Measurements from ENCODE around the gene TRIO.
A peak's percentile ranks its signal among the peaks of the same experiment; 100 is the strongest.

Gene TRIO

DNA sequence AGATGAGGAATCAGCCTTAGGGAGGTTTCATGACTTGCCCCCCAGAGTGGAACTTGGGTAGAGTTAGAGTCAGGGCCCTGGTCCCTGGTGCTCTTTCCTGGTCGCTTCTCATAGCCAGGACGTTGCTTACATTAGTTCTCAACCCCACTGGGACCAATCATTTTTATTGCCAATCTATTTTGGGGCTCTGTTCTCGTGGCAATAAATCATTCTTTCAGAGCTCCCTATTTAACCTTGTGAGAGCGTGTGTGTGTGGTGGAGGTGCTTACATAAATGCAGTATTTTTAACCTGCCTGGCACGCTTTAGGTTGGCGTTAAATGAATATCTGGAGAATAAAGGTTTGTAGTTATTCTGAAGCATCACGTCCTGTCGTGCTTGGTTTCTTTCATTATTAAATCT, 4.1 kb downstream of the TRIO start:
- DNase-seq (ENCODE audit: low spot score), result no peak

DNA sequence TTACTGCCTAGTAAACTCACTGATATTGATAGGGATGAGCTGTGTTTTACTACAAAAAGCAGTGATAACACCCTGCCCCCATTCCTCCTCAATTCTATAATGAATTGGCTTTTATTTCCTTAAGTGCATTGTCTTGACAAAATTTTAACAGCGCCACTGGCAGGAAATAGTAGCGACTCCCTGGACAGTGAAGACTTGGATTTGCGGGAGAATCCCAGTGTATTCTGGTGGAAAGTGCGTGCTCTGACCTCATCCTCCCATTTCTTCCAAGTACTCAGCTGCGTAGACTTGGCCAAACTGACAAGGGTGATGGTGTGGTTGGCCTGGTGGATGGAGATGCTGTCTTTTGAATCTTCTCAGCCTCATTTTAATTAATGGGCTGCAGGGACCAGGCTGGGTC, 5.3 kb downstream of the TRIO start:
- no peak for DNase-seq (ENCODE audit: low spot score)

DNA sequence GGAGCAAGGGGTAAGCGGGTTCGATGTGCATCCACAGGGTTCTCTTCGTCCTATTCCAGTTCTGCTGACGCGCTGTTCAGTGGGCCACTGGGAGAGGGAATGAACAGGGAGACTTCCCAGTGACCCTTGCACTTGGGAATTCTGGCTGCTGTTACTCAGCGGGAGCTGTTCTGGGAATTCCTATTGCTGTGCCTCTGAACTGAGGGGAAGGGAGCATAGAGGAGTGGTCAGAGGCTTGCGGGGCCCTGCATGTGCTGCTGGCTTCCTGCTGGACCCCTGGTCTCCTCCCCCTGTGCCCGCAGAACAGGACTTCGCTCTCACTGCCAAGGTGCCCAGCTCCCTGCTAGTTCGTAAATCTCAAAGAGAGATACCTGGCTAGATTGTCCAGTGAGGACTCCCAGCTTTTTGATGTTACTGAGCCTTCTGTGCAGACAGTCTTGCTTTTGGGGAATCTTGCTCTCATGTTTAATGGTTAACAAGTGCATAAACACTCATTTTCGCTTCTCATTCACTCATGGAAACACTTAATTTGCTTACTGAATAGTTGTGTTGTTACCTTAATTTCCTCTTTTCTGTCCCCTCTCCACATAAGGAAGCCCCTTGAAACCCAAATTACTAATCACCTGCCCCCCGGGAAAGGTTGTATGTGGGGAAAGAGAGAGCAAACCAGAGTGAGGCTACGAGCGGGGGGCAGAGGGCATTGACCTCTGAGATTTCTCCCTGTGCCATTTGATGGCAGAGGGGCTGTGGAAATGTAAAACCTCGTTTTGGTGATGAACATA, 5.9 kb downstream of the TRIO start:
- no peak for DNase-seq (ENCODE audit: low spot score)

DNA sequence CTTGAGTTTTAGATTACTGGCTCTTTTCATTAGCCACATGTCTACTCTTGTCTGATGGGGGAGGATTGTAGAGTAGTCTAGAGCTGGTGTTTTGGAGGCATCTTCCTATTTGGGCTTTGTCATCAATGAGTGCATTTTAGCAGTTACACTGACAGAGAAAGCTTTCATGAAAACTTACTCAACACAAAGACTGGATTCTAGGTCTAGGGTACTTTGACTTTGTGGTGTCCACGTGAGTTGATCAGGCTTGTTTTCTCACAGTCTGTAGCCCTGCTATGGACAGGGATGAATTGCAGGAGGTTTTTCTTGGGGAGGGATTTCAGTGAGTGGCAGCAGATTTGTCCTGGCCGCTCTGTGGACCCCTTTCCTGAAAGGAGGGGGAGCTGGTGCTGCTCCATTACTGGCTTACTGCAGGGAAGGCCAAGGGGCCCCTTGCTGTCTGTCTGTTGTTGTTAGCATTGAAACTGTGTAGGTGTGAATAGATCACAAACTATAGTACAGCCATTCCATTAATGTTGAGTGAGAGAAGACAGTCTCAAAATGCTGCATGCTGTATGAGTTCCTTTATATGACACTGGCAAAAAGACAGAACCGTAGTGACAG, 6.6 kb downstream of the TRIO start:
- no peak for DNase-seq (ENCODE audit: low spot score)

DNA sequence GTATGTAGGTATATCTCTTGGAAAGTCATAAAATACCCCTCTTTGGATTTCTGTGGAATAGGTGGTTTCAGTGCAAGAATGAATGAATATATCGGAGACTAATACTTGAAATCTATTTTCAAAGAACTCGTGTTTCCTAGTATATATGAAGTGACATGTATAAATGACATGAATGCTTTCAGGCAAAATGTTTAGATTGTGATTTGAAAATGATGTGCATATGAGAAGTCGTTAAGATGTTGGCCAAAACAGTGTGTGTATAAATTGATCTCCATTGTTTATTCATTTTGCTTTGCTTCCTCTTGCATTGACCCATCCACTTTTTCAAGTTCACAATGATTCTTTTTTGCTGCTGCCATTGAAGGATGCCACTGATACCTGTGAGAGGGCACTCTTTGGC, 8.3 kb downstream of the TRIO start:
- no peak for DNase-seq (ENCODE audit: low spot score)

DNA sequence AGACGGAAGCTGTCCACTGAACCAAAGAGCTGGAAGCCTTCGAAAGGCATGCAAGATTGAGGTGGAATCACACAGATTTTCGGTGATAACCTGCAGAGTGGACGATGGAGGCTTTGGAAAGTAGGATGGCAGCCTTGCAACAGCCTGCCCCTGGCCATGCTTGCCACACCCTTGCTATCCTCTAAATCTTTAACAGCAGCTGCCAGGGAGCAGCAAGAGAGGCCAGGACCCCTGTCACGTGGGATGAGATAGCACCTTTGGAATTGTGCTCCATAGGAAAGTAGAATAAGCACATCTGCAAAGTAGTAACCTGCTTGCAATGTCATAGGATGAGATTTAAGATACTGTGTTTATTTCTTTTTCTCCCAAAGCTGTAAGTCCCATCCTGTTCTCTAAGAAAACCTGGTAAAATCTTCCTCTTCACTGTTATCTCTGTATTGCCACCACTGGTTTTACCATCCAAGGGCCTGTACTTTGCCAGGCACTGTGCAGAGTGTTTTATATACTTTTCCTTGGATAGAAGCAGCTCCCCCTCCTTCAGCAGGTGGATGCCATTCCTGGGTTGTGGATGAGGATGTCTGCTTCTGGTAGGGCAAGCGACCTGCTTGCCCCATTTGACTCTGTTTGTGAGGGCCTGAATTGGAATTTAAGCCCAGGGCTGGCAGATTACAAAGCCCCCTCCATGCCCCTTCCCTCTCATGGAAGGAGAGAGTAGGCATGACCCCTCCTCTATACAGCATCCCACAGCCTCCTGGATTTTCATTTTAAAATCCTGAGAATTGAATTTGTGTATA, 10.1 kb downstream of the TRIO start:
- no peak for DNase-seq (ENCODE audit: low spot score)

DNA sequence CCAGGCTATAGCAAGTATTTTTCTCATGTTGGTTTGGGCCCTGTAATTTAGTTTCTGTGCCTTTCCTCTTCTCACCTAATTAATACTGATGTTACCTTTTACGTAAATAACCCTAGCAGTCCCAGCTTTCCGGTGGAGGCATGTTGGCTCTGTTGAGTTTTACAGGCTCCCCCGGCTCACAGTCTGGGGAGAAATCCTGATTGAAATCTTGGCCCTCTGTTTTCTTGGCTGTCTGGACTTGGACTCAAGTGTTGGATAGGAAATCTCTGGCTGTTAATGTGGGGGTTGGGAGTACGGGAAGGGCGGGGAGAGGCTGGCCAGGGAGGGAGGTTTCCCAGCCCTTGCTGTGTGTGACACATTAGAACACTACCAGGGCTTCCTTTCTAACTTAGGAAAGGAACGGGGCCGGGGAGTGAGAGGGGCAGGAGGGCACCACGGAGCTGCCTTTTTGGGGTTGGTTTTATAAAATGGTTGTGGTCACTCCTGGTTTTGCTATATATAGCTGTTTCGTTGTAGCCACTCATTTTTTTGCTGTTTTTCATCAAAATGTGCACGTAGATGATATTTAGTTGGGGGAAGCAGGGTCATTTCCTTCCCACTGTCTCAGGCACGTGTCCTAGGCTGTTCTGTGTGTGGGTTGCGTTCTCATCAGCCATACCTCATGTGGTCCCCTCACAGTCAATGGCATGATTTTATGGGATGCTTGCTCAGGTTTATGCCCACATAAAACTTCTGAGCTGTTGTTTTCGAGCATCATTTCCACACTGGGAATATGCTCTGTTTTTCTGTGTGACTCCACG, 11.0 kb downstream of the TRIO start:
- peak; percentile 47 for DNase-seq (ENCODE audit: low spot score)

DNA sequence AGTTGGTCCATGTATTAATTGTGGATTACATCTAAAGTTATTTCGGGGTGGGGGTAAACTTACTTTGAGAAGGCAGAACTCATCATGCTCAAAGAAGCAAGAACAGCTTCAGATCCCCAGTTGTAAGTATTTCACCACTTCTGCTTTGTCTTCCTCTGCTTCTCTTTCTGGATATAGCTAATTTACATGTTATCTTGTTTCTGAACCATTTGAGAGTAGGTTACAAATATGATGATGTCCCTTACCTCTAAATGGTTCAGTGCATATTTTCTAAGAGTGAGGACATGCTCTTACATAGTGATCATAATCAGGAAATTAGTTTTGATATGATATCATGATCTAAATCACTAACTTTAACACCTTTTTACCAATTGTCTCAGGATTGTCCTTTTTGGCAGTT, 11.9 kb downstream of the TRIO start:
- DNase-seq (ENCODE audit: low spot score), result no peak

DNA sequence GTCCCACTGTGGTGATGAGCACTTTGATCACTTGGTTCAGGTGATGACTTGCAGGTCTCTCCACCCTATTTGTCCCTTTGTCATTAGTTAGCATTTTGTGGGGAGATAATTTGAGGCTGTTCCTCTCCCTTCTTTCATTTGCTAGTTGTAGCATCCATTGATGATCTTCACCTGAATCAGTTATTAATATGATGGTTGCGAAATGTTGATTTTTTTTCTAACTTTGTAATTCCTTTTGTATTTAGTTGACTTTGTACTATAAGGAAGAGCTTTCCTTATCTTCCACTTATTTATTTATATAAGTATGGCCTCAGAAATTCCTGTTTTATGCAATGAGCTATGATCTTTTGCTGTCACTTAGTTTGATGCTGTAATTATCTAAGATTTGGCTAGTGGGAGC, 12.6 kb downstream of the TRIO start:
- no peak for DNase-seq (ENCODE audit: low spot score)

DNA sequence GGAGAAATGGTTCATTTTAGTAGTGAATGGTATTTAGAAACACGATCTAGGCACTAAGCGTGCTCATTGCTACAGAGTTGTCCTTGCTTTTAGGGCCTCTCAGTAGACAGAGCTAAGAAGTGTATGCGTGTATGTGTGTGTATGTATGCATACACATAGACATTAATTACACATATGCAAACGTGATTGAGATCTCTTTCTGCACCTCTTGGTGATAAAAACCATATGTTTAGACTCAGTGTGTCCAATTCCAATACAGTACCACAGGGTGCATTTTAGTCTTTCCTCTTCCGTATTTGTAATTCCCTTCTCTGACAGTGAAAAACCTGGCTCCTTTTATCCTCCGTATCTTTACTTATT, 13.1 kb downstream of the TRIO start:
- DNase-seq (ENCODE audit: low spot score), result no peak

DNA sequence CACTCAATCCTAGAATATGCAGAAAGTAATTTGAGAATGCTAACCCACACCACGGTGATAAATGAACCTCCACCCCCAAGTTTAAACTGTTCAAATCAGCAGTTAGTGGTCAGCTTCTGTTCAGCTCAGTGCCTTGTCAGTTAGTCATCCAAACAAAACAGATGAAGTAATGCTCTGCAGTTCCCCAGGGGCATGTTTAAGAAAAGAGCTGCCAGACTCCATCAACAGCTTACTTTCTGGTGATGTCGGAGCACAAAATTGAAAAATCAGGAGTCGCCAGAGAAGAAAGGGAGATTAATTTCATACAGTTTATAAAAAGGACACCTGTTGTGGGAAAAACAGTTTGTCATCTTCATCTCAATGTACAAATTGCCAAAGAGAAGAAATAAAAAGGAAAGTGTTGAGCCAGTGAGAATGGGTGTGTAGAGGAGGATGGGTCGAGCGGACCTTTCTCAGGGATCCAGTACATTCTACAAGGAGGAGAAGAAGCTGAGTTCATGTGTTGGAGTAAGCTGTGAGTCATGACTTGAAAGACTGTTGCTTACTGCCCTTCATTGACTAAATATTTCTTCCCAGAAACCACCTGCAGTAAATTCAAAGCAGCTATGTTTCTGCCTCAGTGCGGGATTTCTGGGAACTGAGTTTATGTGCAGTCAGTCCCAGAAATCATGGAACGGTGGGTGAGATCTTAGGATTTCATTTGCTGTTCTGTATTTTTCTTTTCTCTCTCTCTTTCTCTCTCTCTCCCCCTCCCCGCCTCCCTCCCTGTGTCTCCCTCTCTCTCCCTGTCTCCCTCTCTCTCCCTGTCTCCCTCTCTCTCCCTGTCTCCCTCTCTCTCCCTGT, 13.7 kb downstream of the TRIO start:
- DNase-seq (ENCODE audit: low spot score), result no peak

DNA sequence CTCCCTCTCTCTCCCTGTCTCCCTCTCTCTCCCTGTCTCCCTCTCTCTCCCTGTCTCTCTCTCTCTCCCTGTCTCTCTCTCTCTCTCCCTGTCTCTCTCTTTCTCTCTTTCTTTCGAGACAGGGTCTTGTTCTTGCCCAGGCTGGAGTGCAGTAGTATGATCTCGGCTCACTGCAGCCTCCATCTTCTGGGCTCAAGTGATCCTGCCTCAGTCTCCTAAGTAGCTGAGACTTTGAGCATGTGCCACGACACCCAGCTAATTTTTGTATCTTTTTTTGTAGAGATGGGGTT, 14.3 kb downstream of the TRIO start:
- no peak for DNase-seq (ENCODE audit: low spot score)

DNA sequence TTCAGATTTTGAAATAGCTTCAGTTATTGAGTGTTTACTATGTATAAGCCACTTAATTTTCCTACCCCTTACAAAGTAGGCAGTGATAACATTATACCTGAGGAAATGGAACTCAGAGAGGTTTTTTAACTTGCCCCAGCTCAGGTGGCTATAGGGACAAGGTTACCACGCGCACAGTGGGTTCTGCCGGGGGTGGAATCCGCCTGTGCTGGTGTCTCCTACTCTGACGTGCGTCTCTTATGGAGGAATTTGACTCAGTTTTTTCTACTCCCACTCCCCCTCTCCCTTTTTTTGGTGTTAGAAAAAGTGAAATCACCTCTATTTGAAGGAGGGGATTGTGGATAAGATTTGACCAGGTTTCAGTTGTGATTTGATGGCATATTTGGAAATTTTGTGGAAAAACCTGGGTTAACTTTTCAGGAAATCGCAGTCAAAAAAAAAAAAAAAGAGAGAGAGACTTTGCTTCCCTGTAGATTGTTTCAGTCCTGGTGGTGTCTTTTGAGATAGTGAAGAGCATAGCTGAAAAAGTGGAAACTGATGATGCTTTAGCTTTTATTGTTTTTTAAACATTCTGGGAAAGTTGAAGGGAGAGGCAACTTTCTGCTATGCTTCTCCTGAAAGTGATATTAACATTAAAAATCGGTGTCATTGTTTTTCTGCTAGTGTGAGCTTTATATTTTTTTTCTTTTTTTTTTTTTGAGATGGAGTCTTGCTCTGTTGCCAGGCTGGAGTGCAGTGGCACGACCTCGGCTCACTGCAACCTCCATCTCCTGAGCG, 15.9 kb downstream of the TRIO start:
- DNase-seq (ENCODE audit: low spot score), result no peak

DNA sequence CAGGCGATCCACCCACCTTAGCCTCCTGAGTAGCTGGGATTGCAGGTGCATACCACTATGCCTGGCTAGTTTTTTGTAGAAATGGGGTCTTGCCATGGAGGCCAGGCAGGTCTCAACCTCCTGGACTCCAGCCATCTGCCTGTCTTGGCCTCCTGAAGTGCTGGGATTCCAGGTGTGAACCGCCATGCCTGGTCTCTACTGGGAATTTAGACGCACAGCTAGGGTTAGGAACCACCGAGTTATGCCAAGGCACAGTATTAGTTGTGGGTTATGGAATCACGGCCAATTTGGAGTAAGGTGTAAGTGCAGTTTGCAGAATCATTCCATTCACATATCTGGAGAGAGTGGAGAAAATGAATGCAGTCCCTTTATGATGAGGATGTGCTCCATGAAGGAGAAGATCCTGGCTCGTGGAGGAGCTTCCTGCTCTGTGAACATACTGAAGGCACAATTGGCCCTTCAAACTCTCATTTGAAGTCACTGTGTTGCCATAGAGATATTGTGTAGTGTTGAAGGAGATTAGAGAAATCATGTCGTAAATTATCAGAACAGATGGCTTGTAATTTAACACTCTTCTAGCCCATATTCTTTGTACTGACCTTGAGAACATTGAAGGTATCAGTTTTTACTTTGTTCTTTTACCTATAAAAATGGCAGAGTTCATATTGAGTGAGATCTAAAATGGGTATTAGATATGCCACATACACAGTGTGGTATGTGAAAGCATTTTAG, 18.8 kb downstream of the TRIO start:
- DNase-seq (ENCODE audit: low spot score), result no peak

DNA sequence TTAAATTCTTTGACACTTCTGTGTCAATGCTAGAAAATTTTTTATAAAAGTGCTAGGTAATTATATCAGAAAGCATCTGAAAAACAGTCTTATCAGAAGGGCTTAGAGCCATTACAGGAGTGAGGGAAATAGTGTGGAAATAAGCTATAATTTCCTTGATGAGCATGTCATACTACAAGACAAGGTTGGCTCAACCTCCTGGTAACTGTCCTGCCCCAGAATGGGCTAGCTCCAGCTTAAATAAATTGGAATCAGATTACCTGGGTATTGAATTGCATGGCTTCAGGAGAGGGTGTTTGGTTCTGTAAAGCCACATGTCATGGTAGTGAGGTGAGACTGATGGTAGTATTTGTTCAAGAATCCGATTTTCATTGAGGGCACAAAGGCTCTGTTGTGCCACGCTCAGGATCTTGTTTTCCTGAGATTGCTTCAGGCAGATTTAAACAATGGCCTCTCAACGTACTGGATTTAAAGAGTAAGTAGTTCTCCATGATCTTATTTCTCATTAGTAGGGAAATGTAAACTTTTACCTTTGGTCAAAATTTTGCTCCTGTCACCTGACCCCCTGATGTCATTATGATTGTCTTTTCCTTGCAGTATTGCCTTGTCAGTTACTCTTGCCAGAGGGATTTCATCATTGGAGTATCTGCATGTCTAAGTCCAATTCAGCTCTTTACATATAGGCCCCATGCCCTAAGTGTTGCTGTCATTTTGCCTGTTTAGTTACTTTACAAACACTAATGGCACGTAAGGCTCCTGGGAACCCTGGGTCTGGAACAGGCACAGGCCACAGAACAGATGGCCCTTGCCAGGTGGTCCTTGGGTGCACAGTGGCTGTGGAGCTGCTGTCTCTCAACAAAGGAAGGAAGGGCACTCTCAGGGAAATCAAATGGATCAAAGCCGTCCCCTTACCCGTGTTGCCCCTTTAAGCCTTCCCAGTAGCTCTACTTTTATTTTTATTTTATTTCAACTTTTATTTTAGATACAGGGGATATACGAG, 21.3 kb downstream of the TRIO start:
- no peak for DNase-seq (ENCODE audit: low spot score)

DNA sequence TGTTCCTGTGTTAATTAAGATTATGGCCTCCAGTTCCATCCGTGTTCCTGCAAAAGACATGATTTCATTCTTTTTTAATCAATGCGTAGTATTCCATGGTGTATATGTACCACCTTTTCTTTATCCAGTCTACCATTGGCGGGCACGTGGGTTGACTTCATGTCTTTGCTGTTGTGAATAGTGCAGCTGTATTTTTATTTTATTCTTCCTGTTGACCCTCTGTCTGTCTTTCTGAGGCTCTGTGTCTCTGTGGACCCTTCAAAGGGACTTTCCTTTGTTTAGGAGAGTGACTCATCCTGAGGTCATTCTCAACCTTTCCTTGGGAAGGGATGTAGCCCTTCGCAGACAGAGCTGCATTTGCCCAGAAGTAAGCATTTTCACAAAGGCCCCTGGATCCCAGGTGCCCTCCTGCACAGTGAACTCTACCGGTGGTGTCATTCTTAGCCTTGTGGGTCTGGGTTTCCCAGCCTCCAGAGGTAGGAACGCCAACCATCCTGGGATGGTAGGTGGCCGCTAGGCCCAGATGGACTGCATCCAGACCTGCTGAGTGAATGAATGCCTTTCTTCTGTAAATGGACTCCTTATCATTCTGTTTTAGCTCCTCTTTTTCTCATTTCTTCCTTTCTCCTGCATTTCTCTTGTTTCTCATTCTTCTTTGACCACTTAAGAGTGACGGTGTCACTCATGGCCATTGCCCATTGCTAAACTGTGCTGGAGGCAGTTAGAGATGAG, 22.4 kb downstream of the TRIO start:
- no peak for DNase-seq (ENCODE audit: low spot score)

DNA sequence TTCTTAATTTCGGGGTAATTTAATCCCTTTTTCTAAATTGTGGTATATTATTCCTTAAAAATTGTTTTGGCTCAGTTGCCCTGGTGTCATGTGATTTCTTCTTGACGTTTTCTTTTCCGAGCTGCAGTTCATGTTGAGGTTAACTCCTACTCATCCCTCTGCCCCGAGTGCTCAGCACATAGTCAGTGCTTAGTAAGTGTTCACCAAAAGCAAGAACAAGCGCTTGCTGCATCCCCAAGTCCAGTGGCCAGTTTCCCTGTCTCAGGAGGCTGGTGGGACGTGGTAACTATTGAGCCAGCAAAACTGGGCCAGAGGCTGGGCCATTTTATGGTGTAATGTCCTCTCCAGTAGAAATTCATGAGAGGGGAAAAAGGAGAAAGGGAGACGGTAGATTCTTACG, 23.3 kb downstream of the TRIO start:
- no peak for DNase-seq (ENCODE audit: low spot score)

DNA sequence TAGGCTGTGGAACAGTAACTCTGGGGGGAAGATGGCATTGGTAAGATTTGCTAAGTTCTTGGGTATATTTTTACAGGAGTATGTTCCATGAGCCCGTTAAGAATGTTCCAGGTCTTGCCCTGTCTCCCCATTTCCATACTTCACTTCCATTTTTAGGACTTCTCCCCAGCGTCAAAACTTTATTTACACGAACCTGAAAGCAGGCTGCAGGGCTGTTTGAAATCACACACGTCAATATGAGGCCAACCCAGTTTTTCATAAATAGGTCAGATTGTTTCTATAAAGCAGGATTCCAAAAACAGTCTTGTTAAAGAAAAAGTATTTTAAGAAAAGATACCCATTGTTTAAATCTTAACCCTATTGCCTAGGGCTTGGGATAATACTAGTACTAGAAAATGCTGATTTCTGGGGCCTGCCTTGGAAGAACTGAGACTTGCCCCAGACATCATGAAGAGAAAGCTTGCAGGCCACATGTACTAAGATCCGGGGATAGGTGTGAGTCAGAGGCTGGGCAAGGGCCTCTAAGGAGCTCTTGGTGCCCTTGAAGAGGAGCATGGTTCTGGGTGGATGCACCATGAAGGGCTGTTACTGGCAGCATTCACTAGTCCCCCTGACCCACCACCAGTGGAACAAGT, 24.2 kb downstream of the TRIO start:
- no peak for DNase-seq (ENCODE audit: low spot score)

Data from globus pallidus (tissue), 1 donor.